WERI-Rb-1 (cell line): Measurements from ENCODE around the gene CLNK.

Source experiments
- DNase-seq: peaks from one replicate; pipeline ENCODE4 v3.0.0-alpha.2; 2020
- H3K27ac ChIP-seq: fragments of 250-450 bp; sonication (Bioruptor Pico); 2 replicates; pipeline ENCODE4 v1.5.1; 2020; ENCODE audit warnings: mild to moderate bottlenecking, moderate library complexity
- H3K27me3 ChIP-seq: fragments of 250-450 bp; sonication (Bioruptor Pico); 2 replicates; pipeline ENCODE4 v1.5.1; 2021; ENCODE audit warnings: mild to moderate bottlenecking, low read depth, moderate library complexity; ENCODE audit not compliant: insufficient read depth, severe bottlenecking
- H3K36me3 ChIP-seq: fragments of 250-450 bp; sonication (Bioruptor Pico); 2 replicates; pipeline ENCODE4 v1.5.1; 2020; ENCODE audit warnings: mild to moderate bottlenecking, moderate library complexity
- H3K4me3 ChIP-seq: 2 replicates; pipeline ENCODE4 v1.5.1; 2011; ENCODE audit warnings: low read depth, mild to moderate bottlenecking, control low read depth, low read length
- H3K9me3 ChIP-seq: fragments of 250-450 bp; sonication (Bioruptor Pico); 2 replicates; pipeline ENCODE4 v1.5.1; 2021; ENCODE audit warnings: mild to moderate bottlenecking, moderate library complexity; ENCODE audit not compliant: severe bottlenecking
- TF ChIP-seq, protein P1 (sequence below): IDR thresholded peaks from 2 replicates; pipeline ENCODE4 v1.5.1; 2011; ENCODE audit warnings: low read depth, mild to moderate bottlenecking, control low read depth, inconsistent platforms, low read length

The CLNK gene

DNA sequence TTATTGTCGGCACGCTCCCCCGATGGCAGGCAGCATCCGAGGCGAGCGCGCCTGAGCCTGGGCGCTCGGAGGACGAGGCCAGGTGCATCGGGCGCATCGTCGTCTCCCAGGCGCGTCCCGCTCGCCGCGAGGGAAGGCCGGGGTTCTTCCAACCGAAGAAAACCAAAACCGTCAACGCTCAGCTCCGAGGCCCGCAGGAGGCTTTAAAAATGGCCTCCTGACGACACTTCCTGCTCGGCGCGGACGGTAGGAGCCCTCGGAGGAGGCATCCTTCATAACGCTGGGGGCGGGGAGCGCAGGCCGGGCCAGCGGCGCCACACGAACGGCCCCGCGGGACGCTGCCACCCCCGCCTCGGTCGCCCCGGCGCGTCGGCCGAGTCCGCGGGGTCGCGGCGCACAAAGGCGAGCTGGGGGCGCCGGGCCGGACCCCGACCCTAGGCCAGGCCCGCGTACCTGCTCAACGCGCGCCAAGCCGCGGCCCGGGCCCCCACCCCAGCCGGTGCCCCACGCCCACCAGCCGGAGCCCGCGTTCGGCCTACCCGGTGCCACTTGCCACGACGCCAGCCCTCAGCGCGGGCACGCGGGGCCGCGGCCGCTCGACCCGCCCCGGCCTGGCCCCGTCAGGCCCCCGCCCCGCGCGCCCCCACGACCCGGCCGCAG, 227.8 kb downstream of the CLNK start:
- Histone ChIP-seq H3K27ac (peak overlapping the region; percentile 55), H3K4me3 (peak overlapping the region; percentile 23), H3K27me3 (no peaks in the 10 kb centered on the region), H3K9me3 (peaks cover 28% of the 10 kb centered on the region), H3K36me3 (peaks cover 30% of the 10 kb centered on the region)
- TF ChIP-seq, protein P1, sequence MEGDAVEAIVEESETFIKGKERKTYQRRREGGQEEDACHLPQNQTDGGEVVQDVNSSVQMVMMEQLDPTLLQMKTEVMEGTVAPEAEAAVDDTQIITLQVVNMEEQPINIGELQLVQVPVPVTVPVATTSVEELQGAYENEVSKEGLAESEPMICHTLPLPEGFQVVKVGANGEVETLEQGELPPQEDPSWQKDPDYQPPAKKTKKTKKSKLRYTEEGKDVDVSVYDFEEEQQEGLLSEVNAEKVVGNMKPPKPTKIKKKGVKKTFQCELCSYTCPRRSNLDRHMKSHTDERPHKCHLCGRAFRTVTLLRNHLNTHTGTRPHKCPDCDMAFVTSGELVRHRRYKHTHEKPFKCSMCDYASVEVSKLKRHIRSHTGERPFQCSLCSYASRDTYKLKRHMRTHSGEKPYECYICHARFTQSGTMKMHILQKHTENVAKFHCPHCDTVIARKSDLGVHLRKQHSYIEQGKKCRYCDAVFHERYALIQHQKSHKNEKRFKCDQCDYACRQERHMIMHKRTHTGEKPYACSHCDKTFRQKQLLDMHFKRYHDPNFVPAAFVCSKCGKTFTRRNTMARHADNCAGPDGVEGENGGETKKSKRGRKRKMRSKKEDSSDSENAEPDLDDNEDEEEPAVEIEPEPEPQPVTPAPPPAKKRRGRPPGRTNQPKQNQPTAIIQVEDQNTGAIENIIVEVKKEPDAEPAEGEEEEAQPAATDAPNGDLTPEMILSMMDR, result no peak
- peak; percentile 31 for DNase-seq

DNA sequence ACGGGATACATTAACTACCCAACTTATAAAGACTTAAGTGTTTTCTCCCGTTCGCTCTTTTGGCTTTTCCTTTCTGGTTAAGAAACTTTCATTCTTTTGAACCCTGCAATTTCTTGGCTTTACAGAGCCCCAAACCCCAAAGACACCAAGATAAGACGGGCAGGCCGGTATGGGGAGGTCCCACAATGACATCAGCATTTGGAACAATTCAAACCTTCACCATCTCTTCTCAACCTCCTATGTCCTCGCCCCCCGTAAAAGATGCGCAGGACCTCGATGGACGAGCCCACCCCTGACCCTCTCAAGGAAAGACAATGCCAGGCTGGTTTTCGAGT, 228.3 kb downstream of the CLNK start:
- TF ChIP-seq, protein P1, result no peak
- Histone ChIP-seq H3K9me3 (peaks cover 24% of the 10 kb centered on the region), H3K27me3 (no peaks in the 10 kb centered on the region), H3K36me3 (peaks cover 30% of the 10 kb centered on the region), H3K27ac (no peak overlapping the region), H3K4me3 (peak overlapping the region; percentile 23)
- no peak for DNase-seq

DNA sequence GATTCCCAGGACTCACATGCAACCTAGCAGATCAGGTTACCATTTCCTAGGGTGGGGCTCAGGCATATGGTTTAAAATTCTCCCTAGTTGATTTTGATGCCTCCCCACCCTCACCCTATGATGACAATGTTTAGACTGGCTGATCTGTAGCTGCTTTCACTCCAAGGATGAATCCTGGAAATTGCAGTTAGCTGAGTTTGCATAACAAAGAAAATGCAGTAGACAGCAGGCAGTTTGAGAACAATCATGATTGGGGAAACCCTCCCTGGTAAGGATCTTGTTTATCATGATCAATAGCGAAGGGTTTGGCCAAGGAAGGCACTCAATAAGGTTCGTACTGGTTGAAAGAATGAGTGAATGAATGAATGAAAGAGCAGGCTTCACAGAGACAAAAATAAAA, 229.4 kb downstream of the CLNK start:
- TF ChIP-seq, protein P1, result no peak
- Histone ChIP-seq H3K9me3 (peaks cover 17% of the 10 kb centered on the region), H3K4me3 (no peak overlapping the region), H3K36me3 (peaks cover 30% of the 10 kb centered on the region), H3K27me3 (no peaks in the 10 kb centered on the region), H3K27ac (no peak overlapping the region)
- DNase-seq, result no peak

DNA sequence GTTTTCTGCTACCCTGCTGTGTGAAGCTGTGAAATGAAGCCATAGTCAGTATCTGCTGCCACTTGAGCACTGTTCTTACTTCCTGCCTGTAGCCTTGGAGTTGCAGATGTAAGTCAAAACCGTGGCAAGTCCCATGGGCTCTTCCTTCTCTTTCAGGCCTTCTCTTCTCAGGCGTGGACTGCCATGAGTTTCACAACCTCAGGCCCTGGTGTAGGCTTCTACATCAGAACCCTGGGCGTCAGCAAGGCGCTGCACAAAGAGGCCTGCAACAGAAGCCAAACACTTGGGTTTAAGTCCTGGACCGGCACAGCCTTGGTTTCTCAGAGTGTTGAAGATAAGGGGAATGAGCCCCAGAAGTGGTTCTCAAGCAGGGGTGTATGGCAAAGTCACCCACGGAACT, 229.8 kb downstream of the CLNK start:
- Histone ChIP-seq H3K27me3 (no peaks in the 10 kb centered on the region), H3K4me3 (no peak overlapping the region), H3K36me3 (peaks cover 30% of the 10 kb centered on the region), H3K9me3 (peaks cover 17% of the 10 kb centered on the region), H3K27ac (no peak overlapping the region)
- DNase-seq, result no peak
- TF ChIP-seq, protein P1, result no peak

DNA sequence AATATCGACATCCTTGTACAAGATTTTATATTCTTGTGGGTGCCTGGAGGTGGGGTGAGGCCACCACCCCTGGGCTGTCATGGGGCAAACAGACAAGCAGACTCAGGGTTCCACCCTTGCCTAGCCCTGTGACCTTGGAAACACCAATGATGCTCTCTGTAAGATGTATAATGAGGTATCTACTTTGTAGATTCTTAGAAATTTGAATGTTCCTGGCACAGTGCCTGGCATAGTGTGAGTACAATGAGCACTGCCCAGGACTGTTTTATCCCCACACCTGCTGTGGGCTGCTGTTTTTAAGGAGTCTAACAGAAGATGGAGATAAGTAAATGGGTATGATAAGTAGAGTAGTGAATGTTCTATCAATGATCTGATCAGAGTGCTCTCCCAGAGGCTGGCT, 230.4 kb downstream of the CLNK start:
- H3K9me3 ChIP-seq, result peaks cover 17% of the 10 kb centered on the region
- no peak overlapping the region for H3K27ac ChIP-seq
- TF ChIP-seq, protein P1, result no peak
- no peak for DNase-seq
- H3K36me3 ChIP-seq, result peaks cover 30% of the 10 kb centered on the region
- no peaks in the 10 kb centered on the region for H3K27me3 ChIP-seq
- H3K4me3 ChIP-seq, result no peak overlapping the region

DNA sequence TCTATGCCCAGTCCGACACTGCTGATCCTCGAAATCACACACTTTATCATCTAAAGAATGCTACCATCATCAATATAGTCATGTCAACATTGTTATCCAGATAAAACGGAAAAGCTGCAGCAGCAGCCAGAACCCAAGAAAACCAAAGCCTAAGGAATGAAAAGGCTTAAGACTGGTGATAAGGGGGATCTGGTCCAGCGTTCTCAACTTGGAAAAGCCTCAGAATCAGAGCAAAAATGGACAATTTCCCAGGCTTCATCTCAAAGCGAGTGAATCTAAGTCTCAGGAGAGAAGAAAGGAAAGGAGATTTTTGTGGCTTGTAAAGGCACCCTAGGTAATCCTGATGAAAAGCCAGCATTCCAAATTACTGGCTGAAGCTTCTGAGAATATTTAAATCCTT, 235.6 kb downstream of the CLNK start:
- Histone ChIP-seq H3K9me3 (no peaks in the 10 kb centered on the region), H3K27ac (no peak overlapping the region), H3K27me3 (no peaks in the 10 kb centered on the region), H3K36me3 (peaks cover 36% of the 10 kb centered on the region), H3K4me3 (no peak overlapping the region)
- DNase-seq, result no peak
- TF ChIP-seq, protein P1, result no peak
